HepG2 (cell line): Measurements from ENCODE around the gene CIB1. TPM values are rescaled to one million over a fixed set of nuclear protein-coding genes. Genes with fewer than 3 reads are reported as not detected.

Experiments
- ATAC-seq: fragments of 200-7000 bp; cut with Tn5 transposase; 3 replicates; pipeline ENCODE4 v1.9.1; 2020; ENCODE audit warnings: mild to moderate bottlenecking, moderate library complexity
- BruUV-seq: library from RNA; stranded (reverse); fragments of 400-500 nt; replicated peaks from 2 replicates; lab custom pipeline; 2021; lab: Mats Ljungman, UMichigan
- CTCF ChIA-PET: fragments of 300-600 bp; formaldehyde crosslinking; extraction: SDS; loops from one replicate; lab custom pipeline; 2021; ENCODE audit warnings: low total read pairs, inconsistent platforms, low intra/inter-chr PET ratio; lab: Yijun Ruan, JAX
- POLR2A ChIA-PET: fragments of 350-600 bp; sonication (Branson Sonifier 250); formaldehyde crosslinking; loops from one replicate; lab custom pipeline; 2020; ENCODE audit warnings: antibody characterized with exemption, inconsistent platforms; lab: Yijun Ruan, JAX
- DNase-seq: peaks from one replicate; pipeline ENCODE4 v3.0.0-alpha.2; 2015; ENCODE audit warnings: low spot score
- FAIRE-seq: peaks from 3 replicates; lab custom pipeline; 2011; peaks lifted over from hg19 to GRCh38; lab: Jason Lieb, UNC
- H2AFZ ChIP-seq: one replicate; pipeline ENCODE4 v1.6.1; 2011; ENCODE audit warnings: low read length, inconsistent platforms
- H3K27ac ChIP-seq: fragments of 300-600 bp; 3 replicates; pipeline ENCODE4 v1.8.0; 2011; ENCODE audit warnings: mixed run types, mild to moderate bottlenecking, mixed read lengths, low read length, inconsistent platforms; ENCODE audit not compliant: insufficient read depth; ENCODE audit errors: extremely low read length
- H3K27me3 ChIP-seq, 2 experiments: fragments of 200-600 bp in 1 of 2; 2 replicates in 1 of 2; 3 replicates in 1 of 2; pipeline versions ENCODE4 v1.6.0 to v1.8.0; 2011; ENCODE audit warnings: low read length in 2 of 2, mild to moderate bottlenecking in 2 of 2, moderate library complexity in 2 of 2, inconsistent platforms in 1 of 2; ENCODE audit not compliant: insufficient read depth in 2 of 2, control insufficient read depth in 1 of 2
- H3K36me3 ChIP-seq, 2 experiments: fragments of 200-600 bp in 1 of 2; replicated peaks in 1 of 2; 2 replicates in 1 of 2; 3 replicates in 1 of 2; pipeline versions ENCODE4 v1.5.1 to v1.8.0; 2011; ENCODE audit warnings: low read length in 2 of 2, inconsistent platforms in 1 of 2; ENCODE audit not compliant: insufficient read depth in 2 of 2, control insufficient read depth in 1 of 2
- H3K4me1 ChIP-seq: 2 replicates; pipeline ENCODE4 v1.5.1; 2012; ENCODE audit warnings: low read length, inconsistent platforms; ENCODE audit not compliant: insufficient read depth
- H3K4me2 ChIP-seq: 2 replicates; pipeline ENCODE4 v1.6.0; 2011; ENCODE audit warnings: low read depth, low read length, inconsistent platforms
- H3K4me3 ChIP-seq, 3 experiments: fragments of 200-600 bp in 1 of 3; sonication (generic), shearing (Covaris generic) in 1 of 3; replicated peaks in 1 of 3; 2 replicates each; pipeline ENCODE4 v1.5.1; 2011 to 2016; ENCODE audit warnings: low read length in 3 of 3, inconsistent platforms in 2 of 3, low read depth in 2 of 3, mild to moderate bottlenecking in 2 of 3, control low read depth in 1 of 3, mixed read lengths in 1 of 3; ENCODE audit not compliant: insufficient read depth in 1 of 3
- H3K79me2 ChIP-seq: one replicate; pipeline ENCODE4 v1.6.1; 2011; ENCODE audit warnings: low read length, inconsistent platforms; ENCODE audit not compliant: insufficient read depth
- H3K9ac ChIP-seq: 2 replicates; pipeline ENCODE4 v1.6.0; 2011; ENCODE audit warnings: mild to moderate bottlenecking, low read depth, low read length, inconsistent platforms; ENCODE audit not compliant: insufficient read depth
- H3K9me3 ChIP-seq: 2 replicates; pipeline ENCODE4 v1.5.1; 2012; ENCODE audit warnings: mild to moderate bottlenecking, low read length
- H4K20me1 ChIP-seq: 2 replicates; pipeline ENCODE4 v1.6.0; 2011; ENCODE audit warnings: inconsistent platforms, mild to moderate bottlenecking, low read length, moderate library complexity; ENCODE audit not compliant: insufficient read depth
- FOSL2 ChIP-seq: sonication (generic); formaldehyde crosslinking; IDR thresholded peaks from 2 replicates; pipeline ENCODE4 v1.4.0; 2020; ENCODE audit warnings: missing genetic modification reagents
- GTF2F1 ChIP-seq: fragments of 150-350 bp; IDR thresholded peaks from 2 replicates; pipeline ENCODE4 v1.6.1; 2014; ENCODE audit warnings: low read length
- HDAC2 ChIP-seq: sonication (generic); formaldehyde crosslinking; IDR thresholded peaks from 2 replicates; pipeline ENCODE4 v1.4.0; 2020; ENCODE audit warnings: missing genetic modification reagents
- IKZF1 ChIP-seq: fragments of 450-650 bp; IDR thresholded peaks from 2 replicates; pipeline ENCODE4 v1.7.1; 2016
- JUND ChIP-seq: sonication (generic); formaldehyde crosslinking; IDR thresholded peaks from 2 replicates; pipeline ENCODE4 v1.8.0; 2022; ENCODE audit warnings: mild to moderate bottlenecking, missing genetic modification reagents
- MED1 ChIP-seq: sonication (generic); formaldehyde crosslinking; IDR thresholded peaks from 2 replicates; pipeline ENCODE4 v1.4.0; 2020; ENCODE audit warnings: missing genetic modification reagents
- MIXL1 ChIP-seq: IDR thresholded peaks from 2 replicates; pipeline ENCODE4 v1.6.1; 2016
- MYNN ChIP-seq: sonication (generic); formaldehyde crosslinking; IDR thresholded peaks from 2 replicates; pipeline ENCODE4 v1.4.0; 2020; ENCODE audit warnings: mild to moderate bottlenecking, low read depth, missing genetic modification reagents
- RXRA ChIP-seq: sonication (generic); formaldehyde crosslinking; IDR thresholded peaks from 2 replicates; pipeline ENCODE4 v1.5.1; 2020; ENCODE audit warnings: missing genetic modification reagents
- RXRB ChIP-seq: IDR thresholded peaks from 2 replicates; pipeline ENCODE4 v1.6.1; 2016; ENCODE audit warnings: borderline replicate concordance, missing genetic modification reagents, missing compliant biosample characterization
- SIN3A ChIP-seq: IDR thresholded peaks from 2 replicates; pipeline ENCODE4 v1.6.1; 2011; ENCODE audit warnings: low read depth, mild to moderate bottlenecking, control low read depth, low read length, borderline replicate concordance
- ZNF143 ChIP-seq: sonication (generic); formaldehyde crosslinking; IDR thresholded peaks from 2 replicates; pipeline ENCODE4 v1.4.0; 2020; ENCODE audit warnings: missing genetic modification reagents
- ZNF205 ChIP-seq: IDR thresholded peaks from 2 replicates; pipeline ENCODE4 v1.6.1; 2018; ENCODE audit warnings: missing biosample characterization, missing genetic modification reagents
- ZNF430 ChIP-seq: sonication (generic); formaldehyde crosslinking; IDR thresholded peaks from 2 replicates; pipeline ENCODE4 v1.9.0; 2021; ENCODE audit warnings: mild to moderate bottlenecking, missing genetic modification reagents
- ZNF577 ChIP-seq: sonication (generic); formaldehyde crosslinking; IDR thresholded peaks from 2 replicates; pipeline ENCODE4 v1.4.0; 2020; ENCODE audit warnings: mild to moderate bottlenecking, low read depth, missing genetic modification reagents, borderline replicate concordance
- ZNF652 ChIP-seq: IDR thresholded peaks from 2 replicates; pipeline ENCODE4 v1.6.1; 2016; ENCODE audit warnings: low read depth, borderline replicate concordance
- ZNF746 ChIP-seq: sonication (generic); formaldehyde crosslinking; IDR thresholded peaks from 2 replicates; pipeline ENCODE4 v1.8.0; 2022; ENCODE audit warnings: mild to moderate bottlenecking, missing genetic modification reagents
- ZNF766 ChIP-seq: sonication (generic); formaldehyde crosslinking; IDR thresholded peaks from 2 replicates; pipeline ENCODE4 v1.5.0; 2020; ENCODE audit warnings: missing genetic modification reagents, borderline replicate concordance
- ZNF781 ChIP-seq: sonication (generic); formaldehyde crosslinking; IDR thresholded peaks from 2 replicates; pipeline ENCODE4 v1.5.1; 2020; ENCODE audit warnings: borderline replicate concordance, mild to moderate bottlenecking, missing genetic modification reagents; ENCODE audit errors: not compliant biosample characterization
- ZSCAN20 ChIP-seq: sonication (generic); formaldehyde crosslinking; IDR thresholded peaks from 2 replicates; pipeline ENCODE4 v1.4.0; 2020; ENCODE audit warnings: missing genetic modification reagents, mild to moderate bottlenecking, borderline replicate concordance
- WGBS: methylation state at CpG from one replicate; pipeline ENCODE4 v1.1.6; 2017; ENCODE audit warnings: low lambda C conversion rate; 5-methylcytosine and 5-hydroxymethylcytosine counted together
- in situ Hi-C: cut with HindIII; loops from 2 replicates; pipeline ENCODE4 v1.10.0; 2017; ENCODE audit warnings: low pct_unique_long_range_greater_than_20kb; ENCODE audit not compliant: extremely low pct_ligation_motif_present
- intact Hi-C: fragments of 100-400 bp; cut with micrococcal nuclease; formaldehyde crosslinking; loops from one replicate; pipeline ENCODE4 v1.10.0; 2022; ENCODE audit not compliant: unreplicated experiment
- polyA plus RNA-seq, 8 experiments: library from polyadenylated mRNA; depleted of rRNA in 3 of 8; stranded (reverse) in 7 of 8; unstranded in 1 of 8; fragments of >200 nt; fragmentation: Illumina TruSeq in 4 of 8; extraction: Trizol in 4 of 8; gene quantifications; 2 replicates each; pipeline versions ENCODE4 v1.2.1 to v1.2.3, GENCODE V29; 2011 to 2016; ENCODE audit warnings: low read depth in 4 of 8, missing spikeins in 1 of 8, mixed read lengths in 1 of 8; ENCODE audit not compliant: insufficient read depth in 1 of 8
- total RNA-seq, 5 experiments: library from RNA; depleted of rRNA; stranded (reverse); fragments of >200 nt; fragmentation: Illumina TruSeq; extraction: Trizol; gene quantifications; 2 replicates each; pipeline ENCODE4 v1.2.3, GENCODE V29; 2016; ENCODE audit warnings: low read depth in 1 of 5
- TF ChIP-seq, protein P1 (sequence below): sonication (generic); formaldehyde crosslinking; IDR thresholded peaks from 2 replicates; pipeline ENCODE4 v1.9.0; 2021; ENCODE audit warnings: missing genetic modification reagents, borderline replicate concordance
- TF ChIP-seq, protein P2 (sequence below): sonication (generic); formaldehyde crosslinking; IDR thresholded peaks from 2 replicates; pipeline ENCODE4 v1.5.0; 2020; ENCODE audit warnings: missing genetic modification reagents

Gene CIB1
- total and polyA plus RNA-seq, 2 of the 13 experiments (the other 11 are each of a cell fraction or from before 2014, with no cell fraction given) = 38.7 to 72.7 TPM

DNA sequence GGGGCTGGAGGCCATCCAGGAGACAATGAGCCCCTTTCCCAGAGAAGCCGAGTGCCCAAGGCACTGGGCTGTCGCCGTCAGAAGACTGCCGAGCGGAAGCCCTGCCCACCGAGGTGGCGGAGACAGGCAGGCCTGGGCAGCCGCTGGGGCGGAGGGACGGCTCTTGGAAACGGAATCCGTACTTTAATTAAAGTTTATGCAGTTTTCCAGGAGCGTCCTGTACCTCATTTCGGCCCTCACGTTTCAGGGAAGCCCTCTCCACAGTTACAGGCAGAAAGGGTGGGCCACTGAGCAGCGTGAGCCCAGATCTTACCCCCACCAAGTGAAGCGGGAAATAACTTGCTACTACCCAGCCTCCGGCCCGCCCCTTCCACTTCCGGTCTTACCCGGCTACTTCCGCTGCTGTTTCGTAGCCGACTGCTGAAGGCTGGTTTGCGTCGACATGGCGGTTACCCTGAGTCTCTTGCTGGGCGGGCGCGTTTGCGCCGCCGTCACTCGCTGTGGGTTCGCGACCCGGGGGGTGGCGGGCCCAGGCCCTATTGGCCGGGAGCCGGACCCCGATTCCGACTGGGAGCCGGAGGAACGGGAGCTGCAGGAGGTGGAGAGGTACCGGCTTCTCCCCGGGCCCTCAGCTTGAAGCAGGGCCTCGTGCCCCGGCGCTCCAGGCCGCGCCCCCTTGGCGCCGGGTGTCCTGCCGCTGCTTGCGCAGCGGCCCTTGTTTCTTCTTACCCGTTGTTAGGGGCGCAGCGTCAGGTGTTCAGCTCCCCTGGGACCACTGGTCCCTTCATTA is 31.7 kb upstream of the CIB1 start, which contains the start of gene NGRN (continued):
- TF ChIP-seq IKZF1 (no peak), MYNN (CRISPR knock-in tag) (no peak), ZNF746 (CRISPR knock-in tag) (peak; percentile 39; the same call in 1 of the 2 replicates), MIXL1 (CRISPR knock-in tag) (0 out of 2 replicates have a peak, but pooled peaks have one; percentile 33), ZNF766 (CRISPR knock-in tag) (peak; percentile 69; the same call in 1 of the 2 replicates), ZNF143 (CRISPR knock-in tag) (peak; percentile 60; the same call in 1 of the 2 replicates), ZNF781 (peak; percentile 55), ZSCAN20 (CRISPR knock-in tag) (no peak)
- TF ChIP-seq, protein P1, sequence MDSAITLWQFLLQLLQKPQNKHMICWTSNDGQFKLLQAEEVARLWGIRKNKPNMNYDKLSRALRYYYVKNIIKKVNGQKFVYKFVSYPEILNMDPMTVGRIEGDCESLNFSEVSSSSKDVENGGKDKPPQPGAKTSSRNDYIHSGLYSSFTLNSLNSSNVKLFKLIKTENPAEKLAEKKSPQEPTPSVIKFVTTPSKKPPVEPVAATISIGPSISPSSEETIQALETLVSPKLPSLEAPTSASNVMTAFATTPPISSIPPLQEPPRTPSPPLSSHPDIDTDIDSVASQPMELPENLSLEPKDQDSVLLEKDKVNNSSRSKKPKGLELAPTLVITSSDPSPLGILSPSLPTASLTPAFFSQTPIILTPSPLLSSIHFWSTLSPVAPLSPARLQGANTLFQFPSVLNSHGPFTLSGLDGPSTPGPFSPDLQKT (CRISPR knock-in tag) = no peak

DNA sequence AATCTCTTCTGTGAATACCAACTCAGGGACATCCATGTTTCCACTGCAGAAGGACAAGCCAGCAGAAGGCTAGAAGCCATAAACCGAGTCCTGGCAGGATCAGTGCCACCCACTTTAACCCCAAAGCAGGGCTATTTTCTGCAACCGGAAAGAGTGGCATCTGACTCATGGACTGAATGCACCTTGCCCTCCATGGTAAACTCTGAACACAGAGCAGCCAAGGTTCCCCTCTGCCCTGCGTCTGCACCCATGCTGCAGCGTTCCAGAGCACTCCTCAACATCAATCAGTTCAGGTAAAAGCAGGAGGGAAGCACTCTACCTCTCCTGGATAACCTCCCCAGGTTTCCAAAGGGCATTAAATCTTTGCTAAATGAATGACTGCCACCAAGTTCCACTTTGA is 30.9 kb upstream of the CIB1 start:
- intact Hi-C loops = loop anchor here (2.0 to 5.0 kb wide), 2 partner anchors 16 to 32 kb away; partner anchors contain the start of genes CIB1, GDPGP1 and TTLL13
- CTCF ChIA-PET = no interaction called here
- DNase-seq = peak; percentile 60
- TF ChIP-seq RXRB (CRISPR knock-in tag) (peak; percentile 21; the same call in 1 of the 2 replicates), ZNF577 (CRISPR knock-in tag) (no peak), ZNF652 (CRISPR knock-in tag) (peak; percentile 42; the same call in 1 of the 2 replicates), SIN3A (peak; percentile 20; the same call in 1 of the 2 replicates), MED1 (peak; percentile 35), ZNF430 (no peak), JUND (0 out of 2 replicates have a peak, but pooled peaks have one; percentile 38), ZNF205 (CRISPR knock-in tag) (no peak), FOSL2 (CRISPR knock-in tag) (peak; percentile 89), GTF2F1 (no peak), HDAC2 (CRISPR knock-in tag) (0 out of 2 replicates have a peak, but pooled peaks have one; percentile 16), RXRA (CRISPR knock-in tag) (no peak)
- TF ChIP-seq, protein P2, sequence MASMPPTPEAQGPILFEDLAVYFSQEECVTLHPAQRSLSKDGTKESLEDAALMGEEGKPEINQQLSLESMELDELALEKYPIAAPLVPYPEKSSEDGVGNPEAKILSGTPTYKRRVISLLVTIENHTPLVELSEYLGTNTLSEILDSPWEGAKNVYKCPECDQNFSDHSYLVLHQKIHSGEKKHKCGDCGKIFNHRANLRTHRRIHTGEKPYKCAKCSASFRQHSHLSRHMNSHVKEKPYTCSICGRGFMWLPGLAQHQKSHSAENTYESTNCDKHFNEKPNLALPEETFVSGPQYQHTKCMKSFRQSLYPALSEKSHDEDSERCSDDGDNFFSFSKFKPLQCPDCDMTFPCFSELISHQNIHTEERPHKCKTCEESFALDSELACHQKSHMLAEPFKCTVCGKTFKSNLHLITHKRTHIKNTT = no peak

More for the DNA sequence above, 30.9 kb upstream of the CIB1 start:
- POLR2A ChIA-PET = no interaction called here
- peak overlapping the region; percentile 83 for H3K27ac ChIP-seq
- no peak overlapping the region for H2AFZ ChIP-seq
- H4K20me1 ChIP-seq = peaks cover 3% of the 10 kb centered on the region
- H3K4me3 ChIP-seq = peak overlapping the region; percentile 71 to 78 (median 72)
- BruUV-seq = no TSS peak
- H3K9ac ChIP-seq = peak overlapping the region; percentile 88
- H3K4me2 ChIP-seq = peak overlapping the region; percentile 87
- in situ Hi-C loops = no loop called here
- peaks cover 61% of the 10 kb centered on the region for H3K4me1 ChIP-seq
- WGBS = 0% methylated on average over 2 of the region's 4 CpGs
- peaks cover 34% of the 10 kb centered on the region for H3K79me2 ChIP-seq
- H3K27me3 ChIP-seq = no peaks in the 10 kb centered on the region; a peak in 1 of 5 replicates
- FAIRE-seq (peak; percentile 54), ATAC-seq (peak; percentile 68)
- peaks cover 2 to 6% of the 10 kb centered on the region in 2 experiments; a peak in 3 of 5 replicates for H3K36me3 ChIP-seq
- no peaks in the 10 kb centered on the region for H3K9me3 ChIP-seq
